CD14-positive monocyte (primary cell): Measurements from ENCODE around the gene JOSD2. TPM values are rescaled to one million over a fixed set of nuclear protein-coding genes. Genes with fewer than 3 reads are reported as not detected.

Experiments used
- DNase-seq, 3 donors: peaks; one replicate each; pipeline ENCODE4 v3.0.0-alpha.2; 2011 to 2022
- H2AFZ ChIP-seq: 2 replicates; pipeline ENCODE4 v1.6.0; 2012; ENCODE audit warnings: mild to moderate bottlenecking, low read depth, low read length, inconsistent platforms; ENCODE audit not compliant: insufficient read depth, poor library complexity, severe bottlenecking
- H3K27ac ChIP-seq, 2 donors: 1 replicate in 1 of 2; 2 replicates in 1 of 2; pipeline ENCODE4 v1.5.1; 2012 to 2013; ENCODE audit warnings: low read length in 2 of 2, control low read depth in 1 of 2, inconsistent platforms in 1 of 2, low read depth in 1 of 2, mild to moderate bottlenecking in 1 of 2
- H3K27me3 ChIP-seq, 2 donors: one replicate each; pipeline versions ENCODE4 v1.6.0 to v1.6.1; 2011 to 2013; ENCODE audit warnings: low read length in 2 of 2; ENCODE audit not compliant: control insufficient read depth in 2 of 2, insufficient read depth in 2 of 2
- H3K36me3 ChIP-seq, 2 donors: replicated peaks in 1 of 2; 1 replicate in 1 of 2; 2 replicates in 1 of 2; pipeline versions ENCODE4 v1.5.1 to v1.6.1; 2012 to 2013; ENCODE audit warnings: low read length in 2 of 2, control low read depth in 1 of 2, inconsistent platforms in 1 of 2, mild to moderate bottlenecking in 1 of 2; ENCODE audit not compliant: insufficient read depth in 2 of 2, control insufficient read depth in 1 of 2
- H3K4me1 ChIP-seq, 2 donors: 1 replicate in 1 of 2; 2 replicates in 1 of 2; pipeline versions ENCODE4 v1.5.1 to v1.6.1; 2012 to 2013; ENCODE audit warnings: low read length in 2 of 2, control low read depth in 1 of 2, inconsistent platforms in 1 of 2, mild to moderate bottlenecking in 1 of 2, moderate library complexity in 1 of 2; ENCODE audit not compliant: insufficient read depth in 2 of 2, control insufficient read depth in 1 of 2
- H3K4me2 ChIP-seq: replicated peaks from 2 replicates; pipeline ENCODE3; 2012; ENCODE audit warnings: low read length, moderate library complexity, mild to moderate bottlenecking; ENCODE audit not compliant: poor library complexity, severe bottlenecking; ENCODE audit errors: extremely low read depth
- H3K4me3 ChIP-seq, 3 experiments: fragments of 200-600 bp in 1 of 3; sonication (generic) in 1 of 3; replicated peaks in 1 of 3; 1 replicate in 2 of 3; 2 replicates in 1 of 3; pipeline ENCODE4 v1.5.1; 2011 to 2013; ENCODE audit warnings: low read length in 3 of 3, mild to moderate bottlenecking in 3 of 3, control low read depth in 2 of 3, low read depth in 2 of 3, inconsistent platforms in 1 of 3, moderate library complexity in 1 of 3
- H3K79me2 ChIP-seq: 2 replicates; pipeline ENCODE4 v1.6.0; 2012; ENCODE audit warnings: mild to moderate bottlenecking, control low read depth, inconsistent platforms, low read length, moderate library complexity; ENCODE audit not compliant: insufficient read depth
- H3K9ac ChIP-seq: 2 replicates; pipeline ENCODE4 v1.6.0; 2017; ENCODE audit warnings: low read length, mild to moderate bottlenecking; ENCODE audit not compliant: insufficient read depth, poor library complexity, severe bottlenecking
- H3K9me3 ChIP-seq, 2 donors: replicated peaks in 1 of 2; 1 replicate in 1 of 2; 2 replicates in 1 of 2; pipeline versions ENCODE4 v1.5.1 to v1.6.1; 2012 to 2013; ENCODE audit warnings: low read length in 2 of 2, control low read depth in 1 of 2; ENCODE audit not compliant: control insufficient read depth in 1 of 2, insufficient read depth in 1 of 2
- H4K20me1 ChIP-seq: 2 replicates; pipeline ENCODE4 v1.6.0; 2012; ENCODE audit warnings: mild to moderate bottlenecking, low read length, control low read depth, moderate library complexity; ENCODE audit not compliant: insufficient read depth
- H3K27ac Mint-ChIP-seq, 7 donors: one replicate each; pipeline ENCODE4 v1.8.0; 2020; ENCODE audit warnings: mild to moderate bottlenecking in 7 of 7, mixed read lengths in 7 of 7, moderate library complexity in 6 of 7, inconsistent platforms in 2 of 7
- H3K27me3 Mint-ChIP-seq, 3 donors: one replicate each; pipeline ENCODE4 v1.8.0; 2021 to 2022; ENCODE audit warnings: low read depth in 3 of 3, mild to moderate bottlenecking in 3 of 3, mixed read lengths in 3 of 3, moderate library complexity in 3 of 3, inconsistent platforms in 1 of 3
- H3K36me3 Mint-ChIP-seq, 2 donors: one replicate each; pipeline ENCODE4 v1.8.0; 2020; ENCODE audit warnings: mixed read lengths in 2 of 2, inconsistent platforms in 1 of 2, mild to moderate bottlenecking in 1 of 2
- H3K4me1 Mint-ChIP-seq: one replicate; pipeline ENCODE4 v1.8.0; 2020; ENCODE audit warnings: mild to moderate bottlenecking, mixed read lengths
- H3K4me3 Mint-ChIP-seq, 2 donors: one replicate each; pipeline ENCODE4 v1.8.0; 2020; ENCODE audit warnings: mild to moderate bottlenecking in 2 of 2, mixed read lengths in 2 of 2, moderate library complexity in 1 of 2
- H3K9me3 Mint-ChIP-seq, 7 donors: one replicate each; pipeline ENCODE4 v1.8.0; 2020 to 2022; ENCODE audit warnings: mixed read lengths in 7 of 7, mild to moderate bottlenecking in 6 of 7, moderate library complexity in 6 of 7, inconsistent platforms in 2 of 7
- CTCF ChIP-seq: fragments of 200-600 bp; IDR thresholded peaks from one replicate; pipeline ENCODE4 v1.8.0; 2022; ENCODE audit warnings: antibody characterized with exemption, mild to moderate bottlenecking
- WGBS: methylation state at CpG from one replicate; pipeline ENCODE4 v1.1.5; 2013; ENCODE audit warnings: missing lambda C conversion rate; ENCODE audit not compliant: insufficient coverage; 5-methylcytosine and 5-hydroxymethylcytosine counted together
- intact Hi-C, 2 donors: fragments of 100-400 bp; cut with micrococcal nuclease; formaldehyde crosslinking; loops; one replicate each; pipeline versions ENCODE4 v1.15.0 to v1.15.1; 2023
- polyA plus RNA-seq, 3 donors: library from polyadenylated mRNA; depleted of rRNA in 1 of 3; unstranded in 2 of 3; stranded (reverse) in 1 of 3; fragments of 300-500 nt in 2 of 3; fragments of >200 nt in 1 of 3; fragmentation: Illumina TruSeq in 2 of 3; gene quantifications; 1 replicate in 2 of 3; 2 replicates in 1 of 3; pipeline ENCODE4 v1.2.3, GENCODE V29; 2012 to 2021

The JOSD2 gene
- polyA plus RNA-seq, 3 donors: 33.0 to 43.0 (median 37.2) TPM

DNA sequence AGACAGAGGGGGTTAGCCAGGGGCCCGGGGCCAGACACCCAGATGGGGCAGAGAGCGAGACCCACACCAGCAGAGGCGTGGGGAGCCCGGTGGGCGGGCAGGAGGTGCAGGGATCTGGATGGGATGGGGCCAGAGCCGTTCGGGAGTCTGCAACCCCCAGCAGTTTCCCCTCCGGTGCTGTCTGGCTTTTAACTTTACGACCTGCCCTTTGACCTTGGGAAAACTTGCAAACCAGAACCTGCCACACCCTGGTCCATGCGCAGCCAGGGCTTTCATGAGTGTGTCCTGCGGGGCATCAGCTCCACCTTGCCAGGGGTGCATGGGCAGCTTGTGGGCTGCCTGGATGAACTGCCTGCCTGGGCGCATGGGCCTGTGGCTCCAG, 9.8 kb downstream of the JOSD2 start:
- no peak overlapping the region for H3K27ac ChIP-seq
- no peaks in the 10 kb centered on the region for H3K4me1 ChIP-seq
- no peaks in the 10 kb centered on the region for H3K79me2 ChIP-seq
- Mint-ChIP-seq H3K4me1 (no peaks in the 10 kb centered on the region), H3K27me3 (peaks cover 0 to 2% (median 2%) of the 10 kb centered on the region in 3 donors), H3K27ac (no peak overlapping the region), H3K36me3 (peaks cover 4 to 5% of the 10 kb centered on the region in 2 donors), H3K9me3 (no peaks in the 10 kb centered on the region), H3K4me3 (no peak overlapping the region)
- no peak overlapping the region for H3K4me2 ChIP-seq
- no peaks in the 10 kb centered on the region for H3K27me3 ChIP-seq
- no peak for TF ChIP-seq CTCF
- no peak overlapping the region for H3K9ac ChIP-seq
- DNase-seq: no peak
- intact Hi-C loops: no loop called here
- H3K9me3 ChIP-seq: no peaks in the 10 kb centered on the region
- 89% methylated on average over 12 of the region's 12 CpGs for WGBS
- H2AFZ ChIP-seq: no peak overlapping the region
- H4K20me1 ChIP-seq: no peaks in the 10 kb centered on the region
- no peak overlapping the region for H3K4me3 ChIP-seq
- no peaks in the 10 kb centered on the region for H3K36me3 ChIP-seq

DNA sequence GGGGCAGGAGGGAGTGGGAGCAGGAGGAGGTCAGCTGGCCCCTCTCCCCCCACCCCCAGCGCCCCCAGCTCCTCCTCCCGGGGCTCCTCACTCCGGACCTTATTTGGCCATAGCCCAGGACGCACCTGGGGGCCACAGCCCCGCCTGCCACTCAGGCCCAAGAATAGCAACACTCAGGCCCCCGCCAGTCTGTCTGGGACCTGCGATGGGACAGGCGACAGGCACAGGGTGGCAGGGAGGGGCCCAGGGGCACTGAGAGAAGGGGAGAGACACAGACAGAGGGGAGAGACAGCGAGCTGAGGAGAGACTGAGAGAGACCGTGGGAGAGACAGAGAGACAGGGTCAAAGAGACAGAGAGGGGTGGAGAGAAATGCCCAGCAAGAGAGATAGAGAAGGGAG, 10.2 kb downstream of the JOSD2 start:
- Mint-ChIP-seq H3K9me3 (no peaks in the 10 kb centered on the region), H3K27me3 (peaks cover 1 to 2% (median 2%) of the 10 kb centered on the region in 3 donors), H3K4me3 (no peak overlapping the region), H3K27ac (peak overlapping the region in 1 of 7 donors; percentile 22), H3K36me3 (peaks cover 4 to 5% of the 10 kb centered on the region in 2 donors), H3K4me1 (no peaks in the 10 kb centered on the region)
- no peak overlapping the region for H2AFZ ChIP-seq
- intact Hi-C loops: no loop called here
- WGBS: 90% methylated on average over 9 of the region's 10 CpGs
- DNase-seq: no peak
- no peak for TF ChIP-seq CTCF
- H3K27me3 ChIP-seq: no peaks in the 10 kb centered on the region
- no peaks in the 10 kb centered on the region for H4K20me1 ChIP-seq
- no peaks in the 10 kb centered on the region for H3K79me2 ChIP-seq
- no peak overlapping the region for H3K9ac ChIP-seq
- H3K36me3 ChIP-seq: no peaks in the 10 kb centered on the region
- no peaks in the 10 kb centered on the region for H3K9me3 ChIP-seq
- no peak overlapping the region for H3K4me2 ChIP-seq
- no peaks in the 10 kb centered on the region for H3K4me1 ChIP-seq
- no peak overlapping the region for H3K4me3 ChIP-seq
- no peak overlapping the region for H3K27ac ChIP-seq
